GM12878 (cell line): ENCODE measurements around the gene HHAT. TPM values are rescaled to one million over a fixed set of nuclear protein-coding genes. Genes with fewer than 3 reads are reported as not detected.
A peak's percentile ranks its signal among the peaks of the same experiment; 100 is the strongest.

ENCODE experiments used
- ATF7 ChIP-seq: fragments of 450-650 bp; IDR thresholded peaks from 2 replicates; pipeline ENCODE4 v1.6.1; 2016; ENCODE audit warnings: low read depth, mild to moderate bottlenecking
- BHLHE40 ChIP-seq, 2 experiments: fragments of 450-650 bp in 1 of 2; IDR thresholded peaks; 2 replicates each; pipeline ENCODE4 v1.6.1; 2011 to 2017; ENCODE audit warnings: low read depth in 2 of 2, borderline replicate concordance in 1 of 2, improper control_type of control experiment in 1 of 2, low read length in 1 of 2, mild to moderate bottlenecking in 1 of 2
- HDGF ChIP-seq: fragments of 450-650 bp; IDR thresholded peaks from 2 replicates; pipeline ENCODE4 v1.6.1; 2016; ENCODE audit warnings: antibody characterized with exemption
- IKZF2 ChIP-seq, 2 experiments: fragments of 450-650 bp; IDR thresholded peaks; 2 replicates each; pipeline ENCODE4 v1.6.1; 2017; ENCODE audit warnings: mild to moderate bottlenecking in 2 of 2, moderate library complexity in 2 of 2
- MEF2A ChIP-seq: IDR thresholded peaks from 2 replicates; pipeline ENCODE4 v1.6.1; 2011; ENCODE audit warnings: low read depth, mild to moderate bottlenecking, low read length, moderate library complexity; ENCODE audit not compliant: insufficient read depth
- NRF1 ChIP-seq: conservative IDR thresholded peaks from 2 replicates; pipeline ENCODE4 v1.6.1; 2011; ENCODE audit warnings: mild to moderate bottlenecking, low read depth, low read length, improper control_type of control experiment
- POU2F2 ChIP-seq: IDR thresholded peaks from 3 replicates; pipeline ENCODE4 v1.6.1; 2011; ENCODE audit warnings: low read depth, mild to moderate bottlenecking, low read length, borderline replicate concordance
- polyA plus RNA-seq, 11 experiments: library from polyadenylated mRNA; depleted of rRNA in 4 of 11; unstranded in 6 of 11; stranded (reverse) in 5 of 11; fragments of >200 nt; fragmentation: Nextera tagmentation in 4 of 11; fragmentation: Illumina TruSeq in 1 of 11; extraction: Ambion mirVana in 4 of 11; extraction: Trizol in 1 of 11; gene quantifications; 1 replicate in 1 of 11; 2 replicates in 10 of 11; pipeline versions ENCODE4 v1.2.1 to v1.2.3, GENCODE V29; 2011 to 2016; ENCODE audit warnings: inconsistent platforms in 2 of 11, missing spikeins in 2 of 11, low read depth in 1 of 11
- total RNA-seq, 4 experiments: library from RNA; depleted of rRNA in 3 of 4; stranded (reverse); fragments of >200 nt in 3 of 4; fragmentation: Illumina TruSeq in 1 of 4; extraction: Trizol in 1 of 4; gene quantifications; 2 replicates each; pipeline versions ENCODE4 v1.2.1 to v1.2.3, GENCODE V29; 2013 to 2021
- TF ChIP-seq, protein P1 (sequence below): fragments of 450-650 bp; IDR thresholded peaks from 2 replicates; pipeline ENCODE4 v1.6.1; 2018; ENCODE audit warnings: borderline replicate concordance, mild to moderate bottlenecking; ENCODE audit not compliant: partially characterized antibody
- TF ChIP-seq, protein P2 (sequence below): IDR thresholded peaks from 2 replicates; pipeline ENCODE4 v1.6.1; 2012; ENCODE audit warnings: low read depth, low read length, improper control_type of control experiment
- TF ChIP-seq, protein P3 (sequence below), 3 experiments: IDR thresholded peaks in 2 of 3; conservative IDR thresholded peaks in 1 of 3; 2 replicates each; pipeline ENCODE4 v1.5.1; 2011; ENCODE audit warnings: low read depth in 3 of 3, low read length in 3 of 3, mild to moderate bottlenecking in 3 of 3, control low read depth in 2 of 3, moderate library complexity in 2 of 3, inconsistent platforms in 1 of 3, mixed read lengths in 1 of 3; ENCODE audit not compliant: control insufficient read depth in 2 of 3, insufficient read depth in 1 of 3; ENCODE audit errors: extremely low read depth in 1 of 3

Gene HHAT
- total and polyA plus RNA-seq, 10 of the 15 experiments (the other 5 are each of a cell fraction or from before 2014, with no cell fraction given): 1.2 to 37.6 (median 2.6) TPM

DNA sequence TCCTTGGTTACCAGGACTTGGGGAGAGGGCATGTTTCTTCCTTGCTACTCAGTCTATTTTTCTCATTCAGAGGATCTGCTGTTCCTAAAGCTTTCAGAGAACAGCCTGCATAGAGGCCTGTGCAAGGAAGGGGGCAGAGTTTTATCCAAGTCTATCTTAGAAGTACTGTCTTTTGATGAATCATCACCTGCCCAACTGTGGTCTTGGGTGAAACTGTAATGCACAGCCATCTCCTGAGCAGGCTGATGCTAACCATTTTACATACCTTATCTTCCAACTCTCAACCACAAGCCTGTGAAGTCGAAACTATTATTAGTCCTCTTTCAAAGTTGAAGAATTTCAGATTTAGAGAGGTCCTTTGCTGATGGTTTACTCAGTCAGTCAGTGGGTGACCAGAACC is 368.0 kb downstream of the HHAT start (continued):
- TF ChIP-seq, protein P1, sequence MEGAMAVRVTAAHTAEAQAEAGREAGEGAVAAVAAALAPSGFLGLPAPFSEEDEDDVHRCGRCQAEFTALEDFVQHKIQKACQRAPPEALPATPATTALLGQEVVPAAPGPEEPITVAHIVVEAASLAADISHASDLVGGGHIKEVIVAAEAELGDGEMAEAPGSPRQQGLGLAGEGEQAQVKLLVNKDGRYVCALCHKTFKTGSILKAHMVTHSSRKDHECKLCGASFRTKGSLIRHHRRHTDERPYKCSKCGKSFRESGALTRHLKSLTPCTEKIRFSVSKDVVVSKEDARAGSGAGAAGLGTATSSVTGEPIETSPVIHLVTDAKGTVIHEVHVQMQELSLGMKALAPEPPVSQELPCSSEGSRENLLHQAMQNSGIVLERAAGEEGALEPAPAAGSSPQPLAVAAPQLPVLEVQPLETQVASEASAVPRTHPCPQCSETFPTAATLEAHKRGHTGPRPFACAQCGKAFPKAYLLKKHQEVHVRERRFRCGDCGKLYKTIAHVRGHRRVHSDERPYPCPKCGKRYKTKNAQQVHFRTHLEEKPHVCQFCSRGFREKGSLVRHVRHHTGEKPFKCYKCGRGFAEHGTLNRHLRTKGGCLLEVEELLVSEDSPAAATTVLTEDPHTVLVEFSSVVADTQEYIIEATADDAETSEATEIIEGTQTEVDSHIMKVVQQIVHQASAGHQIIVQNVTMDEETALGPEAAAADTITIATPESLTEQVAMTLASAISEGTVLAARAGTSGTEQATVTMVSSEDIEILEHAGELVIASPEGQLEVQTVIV: no peak
- TF ChIP-seq NRF1 (no peak), BHLHE40 (IDR thresholded peaks at IDR 0.05; ENCODE audit: borderline replicate concordance in 1 of 2, low read depth in 2 of 2, low read length in 1 of 2) (peak in 1 of 2 experiments; percentile 45; a peak in 1 of 4 replicates), IKZF2 (IDR thresholded peaks at IDR 0.05) (0 out of 4 replicates have a peak, but pooled peaks have one; percentile 38), POU2F2 (peak; percentile 58; the same call in 1 of the 3 replicates), ATF7 (0 out of 2 replicates have a peak, but pooled peaks have one; percentile 15), HDGF (no peak), MEF2A (peak; percentile 70; the same call in 1 of the 2 replicates)
- TF ChIP-seq, protein P2, sequence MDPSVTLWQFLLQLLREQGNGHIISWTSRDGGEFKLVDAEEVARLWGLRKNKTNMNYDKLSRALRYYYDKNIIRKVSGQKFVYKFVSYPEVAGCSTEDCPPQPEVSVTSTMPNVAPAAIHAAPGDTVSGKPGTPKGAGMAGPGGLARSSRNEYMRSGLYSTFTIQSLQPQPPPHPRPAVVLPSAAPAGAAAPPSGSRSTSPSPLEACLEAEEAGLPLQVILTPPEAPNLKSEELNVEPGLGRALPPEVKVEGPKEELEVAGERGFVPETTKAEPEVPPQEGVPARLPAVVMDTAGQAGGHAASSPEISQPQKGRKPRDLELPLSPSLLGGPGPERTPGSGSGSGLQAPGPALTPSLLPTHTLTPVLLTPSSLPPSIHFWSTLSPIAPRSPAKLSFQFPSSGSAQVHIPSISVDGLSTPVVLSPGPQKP: no peak
- TF ChIP-seq, protein P3, sequence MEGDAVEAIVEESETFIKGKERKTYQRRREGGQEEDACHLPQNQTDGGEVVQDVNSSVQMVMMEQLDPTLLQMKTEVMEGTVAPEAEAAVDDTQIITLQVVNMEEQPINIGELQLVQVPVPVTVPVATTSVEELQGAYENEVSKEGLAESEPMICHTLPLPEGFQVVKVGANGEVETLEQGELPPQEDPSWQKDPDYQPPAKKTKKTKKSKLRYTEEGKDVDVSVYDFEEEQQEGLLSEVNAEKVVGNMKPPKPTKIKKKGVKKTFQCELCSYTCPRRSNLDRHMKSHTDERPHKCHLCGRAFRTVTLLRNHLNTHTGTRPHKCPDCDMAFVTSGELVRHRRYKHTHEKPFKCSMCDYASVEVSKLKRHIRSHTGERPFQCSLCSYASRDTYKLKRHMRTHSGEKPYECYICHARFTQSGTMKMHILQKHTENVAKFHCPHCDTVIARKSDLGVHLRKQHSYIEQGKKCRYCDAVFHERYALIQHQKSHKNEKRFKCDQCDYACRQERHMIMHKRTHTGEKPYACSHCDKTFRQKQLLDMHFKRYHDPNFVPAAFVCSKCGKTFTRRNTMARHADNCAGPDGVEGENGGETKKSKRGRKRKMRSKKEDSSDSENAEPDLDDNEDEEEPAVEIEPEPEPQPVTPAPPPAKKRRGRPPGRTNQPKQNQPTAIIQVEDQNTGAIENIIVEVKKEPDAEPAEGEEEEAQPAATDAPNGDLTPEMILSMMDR (IDR thresholded peaks at IDR 0.05 in 2 of 3, conservative IDR thresholded peaks at IDR 0.05 in 1 of 3; ENCODE audit: control insufficient read depth in 2 of 3, extremely low read depth in 1 of 3, insufficient read depth in 1 of 3, low read depth in 3 of 3, low read length in 3 of 3): peak in 2 of 3 experiments; percentile 4 to 13; a peak in 1 of 6 replicates
